Measurements from ENCODE around the gene RGS8. TPM values are rescaled to one million over a fixed set of nuclear protein-coding genes. Genes with fewer than 3 reads are reported as not detected.

Gene RGS8
- total and polyA plus RNA-seq, 2 of the 4 experiments (the other 2 are of a cell fraction) = not detected

- CTCF ChIA-PET = no interaction called here
- 51% methylated on average over 2 of the region's 4 CpGs; no CpG with 5 or more reads in 1 of the 2 experiments for WGBS, 2 experiments (ENCODE audit: extremely low coverage in 2 of 2, insufficient read length in 1 of 2)
Measured at GRCh38 chr1:182680901-182681567, 3.4 kb downstream of the RGS8 start.

More at GRCh38 chr1:182680901-182681567, 3.4 kb downstream of the RGS8 start:
- DNase-seq = no peak
- no peak for ATAC-seq (ENCODE audit: low read depth)
- POLR2A ChIA-PET (ENCODE audit: unreplicated experiment) = no interaction called here
- Histone ChIP-seq H3K23ac (ENCODE audit: low read depth, low read length) (no peak overlapping the region), H2BK15ac (ENCODE audit: low read depth, low read length) (no peak overlapping the region), H2AK5ac (ENCODE audit: low read depth, low read length) (no peak overlapping the region), H3K79me1 (ENCODE audit: low read depth in 1 of 2, low read length in 2 of 2) (no peaks in the 10 kb centered on the region), H3K36me3 (ENCODE audit: control insufficient read depth, insufficient read depth, low read length) (no peaks in the 10 kb centered on the region), H3K9ac (ENCODE audit: low read depth, low read length) (no peak overlapping the region), H3K18ac (ENCODE audit: low read depth, low read length) (no peak overlapping the region), H3K56ac (ENCODE audit: extremely low read depth, insufficient read depth, low read length) (no peak overlapping the region), H3K4me2 (ENCODE audit: low read depth, low read length) (no peak overlapping the region), H3K27me3 (ENCODE audit: control insufficient read depth, insufficient read depth, low read length) (peaks cover 17% of the 10 kb centered on the region), H3K4me3 (ENCODE audit: insufficient read depth, low read depth, low read length) (no peak overlapping the region), H4K20me1 (ENCODE audit: insufficient read depth, low read length) (no peaks in the 10 kb centered on the region), H2BK20ac (ENCODE audit: low read depth, low read length) (no peak overlapping the region), H4K5ac (ENCODE audit: low read depth, low read length) (no peak overlapping the region), H4K8ac (ENCODE audit: low read depth in 2 of 2, low read length in 2 of 2) (no peak overlapping the region), H4K91ac (ENCODE audit: insufficient read depth, low read depth, low read length) (no peak overlapping the region), H3K9me3 (ENCODE audit: control insufficient read depth, insufficient read depth, low read length) (no peaks in the 10 kb centered on the region), H3K14ac (replicated peaks; ENCODE audit: low read depth, low read length) (no peak overlapping the region), H2AFZ (replicated peaks; ENCODE audit: low read length, poor library complexity) (no peak overlapping the region), H2BK120ac (ENCODE audit: low read depth, low read length) (no peak overlapping the region), H2BK5ac (ENCODE audit: low read depth, low read length, poor library complexity, severe bottlenecking) (no peak overlapping the region), H3K4ac (ENCODE audit: low read depth, low read length) (no peak overlapping the region), H2AK9ac (replicated peaks; ENCODE audit: low read depth, low read length, poor library complexity) (no peak overlapping the region), H3K27ac (ENCODE audit: insufficient read depth, low read length) (no peak overlapping the region), H3K9me1 (ENCODE audit: insufficient read depth, low read length) (no peaks in the 10 kb centered on the region), H3K4me1 (ENCODE audit: control insufficient read depth, insufficient read depth, low read length) (no peaks in the 10 kb centered on the region)
- in situ Hi-C loops (cut with MboI; ENCODE audit: low sequenced_read_pairs) = no loop called here
- TF ChIP-seq SMC3 (IDR thresholded peaks at IDR 0.05; ENCODE audit: low read depth, low read length) (no peak), FOS (IDR thresholded peaks at IDR 0.05; ENCODE audit: low read depth, low read length) (no peak), CEBPB (IDR thresholded peaks at IDR 0.05; ENCODE audit: low read depth, low read length) (no peak), BHLHE40 (IDR thresholded peaks at IDR 0.05; ENCODE audit: low read depth, low read length) (no peak), ELK1 (IDR thresholded peaks at IDR 0.05; ENCODE audit: borderline replicate concordance, low read depth, low read length) (no peak), POLR2A (IDR thresholded peaks at IDR 0.05; ENCODE audit: low read depth, low read length) (no peak), MAZ (IDR thresholded peaks at IDR 0.05; ENCODE audit: borderline replicate concordance, low read depth, low read length) (no peak), CHD1 (IDR thresholded peaks at IDR 0.05; ENCODE audit: low read depth, low read length) (no peak), USF2 (IDR thresholded peaks at IDR 0.05; ENCODE audit: low read depth, low read length) (no peak), RFX5 (IDR thresholded peaks at IDR 0.05; ENCODE audit: low read depth, low read length) (no peak), MAFK (IDR thresholded peaks at IDR 0.05; ENCODE audit: low read depth, low read length) (no peak), RCOR1 (IDR thresholded peaks at IDR 0.05; ENCODE audit: insufficient replicate concordance, low read length) (no peak), RAD21 (IDR thresholded peaks at IDR 0.05; ENCODE audit: low read length) (no peak), MXI1 (IDR thresholded peaks at IDR 0.05; ENCODE audit: borderline replicate concordance, low read depth, low read length) (no peak), NFE2L2 (IDR thresholded peaks at IDR 0.05; ENCODE audit: low read depth, low read length) (no peak)
- TF ChIP-seq, protein P1, sequence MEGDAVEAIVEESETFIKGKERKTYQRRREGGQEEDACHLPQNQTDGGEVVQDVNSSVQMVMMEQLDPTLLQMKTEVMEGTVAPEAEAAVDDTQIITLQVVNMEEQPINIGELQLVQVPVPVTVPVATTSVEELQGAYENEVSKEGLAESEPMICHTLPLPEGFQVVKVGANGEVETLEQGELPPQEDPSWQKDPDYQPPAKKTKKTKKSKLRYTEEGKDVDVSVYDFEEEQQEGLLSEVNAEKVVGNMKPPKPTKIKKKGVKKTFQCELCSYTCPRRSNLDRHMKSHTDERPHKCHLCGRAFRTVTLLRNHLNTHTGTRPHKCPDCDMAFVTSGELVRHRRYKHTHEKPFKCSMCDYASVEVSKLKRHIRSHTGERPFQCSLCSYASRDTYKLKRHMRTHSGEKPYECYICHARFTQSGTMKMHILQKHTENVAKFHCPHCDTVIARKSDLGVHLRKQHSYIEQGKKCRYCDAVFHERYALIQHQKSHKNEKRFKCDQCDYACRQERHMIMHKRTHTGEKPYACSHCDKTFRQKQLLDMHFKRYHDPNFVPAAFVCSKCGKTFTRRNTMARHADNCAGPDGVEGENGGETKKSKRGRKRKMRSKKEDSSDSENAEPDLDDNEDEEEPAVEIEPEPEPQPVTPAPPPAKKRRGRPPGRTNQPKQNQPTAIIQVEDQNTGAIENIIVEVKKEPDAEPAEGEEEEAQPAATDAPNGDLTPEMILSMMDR (conservative IDR thresholded peaks at IDR 0.05; ENCODE audit: low read depth, low read length) = no peak
- no TSS peak for BruUV-seq (replicated peaks)
- intact Hi-C loops (cut with micrococcal nuclease) = no loop called here
- dilution Hi-C loops (cut with HindIII; ENCODE audit: low sequenced_read_pairs, unreplicated experiment) = no loop called here

Measured in IMR-90 (cell line).